ENCODE results near the gene MEDAG. TPM values are rescaled to one million over a fixed set of nuclear protein-coding genes. Genes with fewer than 3 reads are reported as not detected.
"Not testable (repeated sequence)": the region's sequence is repeated elsewhere in the genome, so short reads cannot be mapped to it uniquely, and the experiment has no call there.

The MEDAG gene
- total RNA-seq, 1 donor from 2014 or later = not detected

- no peaks in the 10 kb centered on the region for H3K36me3 Mint-ChIP-seq (ENCODE audit: low read depth)
- peaks cover 5% of the 10 kb centered on the region for H3K4me1 Mint-ChIP-seq
- no peak overlapping the region for H3K4me3 Mint-ChIP-seq
- TF ChIP-seq CTCF (conservative IDR thresholded peaks at IDR 0.05) = no peak
- H3K27me3 Mint-ChIP-seq (ENCODE audit: low read depth) = no peaks in the 10 kb centered on the region
- DNase-seq (ENCODE audit: low read depth, low spot score) = no peak
- no peak overlapping the region for H3K27ac Mint-ChIP-seq (ENCODE audit: unreplicated experiment)
- H3K9me3 Mint-ChIP-seq = no peaks in the 10 kb centered on the region
These were observed 14.3 kb downstream of the MEDAG start for GRCh38 chr13:30920162-30920909.

GRCh38 chr13:30923418-30923817, 17.3 kb downstream of the MEDAG start:
- Mint-ChIP-seq H3K27ac (ENCODE audit: unreplicated experiment) (no peak overlapping the region), H3K27me3 (ENCODE audit: low read depth) (no peaks in the 10 kb centered on the region), H3K9me3 (no peaks in the 10 kb centered on the region), H3K4me1 (no peaks in the 10 kb centered on the region), H3K4me3 (no peak overlapping the region), H3K36me3 (ENCODE audit: low read depth) (no peaks in the 10 kb centered on the region)
- TF ChIP-seq CTCF (conservative IDR thresholded peaks at IDR 0.05) = no peak
- DNase-seq (ENCODE audit: low read depth, low spot score) = no peak

DNA sequence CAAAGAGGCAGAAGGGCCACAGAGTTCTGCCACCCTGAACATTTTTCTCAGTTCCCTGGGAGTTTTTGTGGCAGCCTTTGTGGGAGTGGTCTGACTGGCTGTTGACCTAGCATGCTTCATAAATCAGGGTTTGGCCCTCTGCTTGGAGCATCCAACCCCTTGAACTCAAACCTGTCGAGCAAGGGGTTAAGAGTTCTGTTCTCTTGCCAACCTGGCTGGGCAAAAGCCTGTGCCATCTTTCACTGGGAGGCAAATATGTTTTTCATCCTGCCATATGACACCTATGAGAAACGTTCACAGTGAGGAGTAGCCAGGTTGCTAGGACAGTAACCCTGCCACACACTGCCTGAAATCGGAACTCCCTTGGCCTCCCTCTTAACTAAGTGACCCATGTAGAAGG, 18.6 kb downstream of the MEDAG start:
- no peak for TF ChIP-seq CTCF (conservative IDR thresholded peaks at IDR 0.05)
- no peaks in the 10 kb centered on the region for H3K27me3 Mint-ChIP-seq (ENCODE audit: low read depth)
- no peaks in the 10 kb centered on the region for H3K4me1 Mint-ChIP-seq
- DNase-seq (ENCODE audit: low read depth, low spot score) = no peak
- H3K4me3 Mint-ChIP-seq = no peak overlapping the region
- no peaks in the 10 kb centered on the region for H3K36me3 Mint-ChIP-seq (ENCODE audit: low read depth)
- H3K9me3 Mint-ChIP-seq = no peaks in the 10 kb centered on the region
- H3K27ac Mint-ChIP-seq (ENCODE audit: unreplicated experiment) = no peak overlapping the region

- DNase-seq (ENCODE audit: low read depth, low spot score) = no peak
- Mint-ChIP-seq H3K36me3 (ENCODE audit: low read depth) (no peaks in the 10 kb centered on the region), H3K4me3 (no peak overlapping the region), H3K27ac (ENCODE audit: unreplicated experiment) (no peak overlapping the region), H3K4me1 (peaks cover 4% of the 10 kb centered on the region), H3K9me3 (no peaks in the 10 kb centered on the region), H3K27me3 (ENCODE audit: low read depth) (no peaks in the 10 kb centered on the region)
- TF ChIP-seq CTCF (conservative IDR thresholded peaks at IDR 0.05) = no peak
These were observed 19.4 kb downstream of the MEDAG start for GRCh38 chr13:30925429-30925828.

GRCh38 chr13:30926781-30927180, 20.7 kb downstream of the MEDAG start:
- Mint-ChIP-seq H3K4me1 (peaks cover 11% of the 10 kb centered on the region), H3K27ac (ENCODE audit: unreplicated experiment) (no peak overlapping the region), H3K4me3 (no peak overlapping the region)

GRCh38 chr13:30927188-30927587, 21.1 kb downstream of the MEDAG start:
- H3K36me3 Mint-ChIP-seq (ENCODE audit: low read depth); DNase-seq (ENCODE audit: low read depth, low spot score); H3K9me3 Mint-ChIP-seq; H3K4me3 Mint-ChIP-seq; H3K27ac Mint-ChIP-seq (ENCODE audit: unreplicated experiment); H3K27me3 Mint-ChIP-seq (ENCODE audit: low read depth): not testable (repeated sequence)
- peaks cover 15% of the 10 kb centered on the region for H3K4me1 Mint-ChIP-seq

More at GRCh38 chr13:30926781-30927180, 20.7 kb downstream of the MEDAG start:
- H3K36me3 Mint-ChIP-seq (ENCODE audit: low read depth) = no peaks in the 10 kb centered on the region
- H3K27me3 Mint-ChIP-seq (ENCODE audit: low read depth) = no peaks in the 10 kb centered on the region
- TF ChIP-seq CTCF (conservative IDR thresholded peaks at IDR 0.05) = no peak
- no peak for DNase-seq (ENCODE audit: low read depth, low spot score)
- no peaks in the 10 kb centered on the region for H3K9me3 Mint-ChIP-seq
